Endodermal cell (in vitro differentiated cells): Measurements from ENCODE around the gene KRT83. TPM values are rescaled to one million over a fixed set of nuclear protein-coding genes. Genes with fewer than 3 reads are reported as not detected.

Experiments used
- DNase-seq: peaks from one replicate; pipeline ENCODE4 v3.0.0-alpha.2; 2017
- H3K27ac ChIP-seq: 2 replicates; pipeline ENCODE4 v1.5.1; 2013; ENCODE audit warnings: mild to moderate bottlenecking, low read depth, low read length, moderate library complexity
- H3K27me3 ChIP-seq: 2 replicates; pipeline ENCODE4 v1.6.1; 2013; ENCODE audit warnings: mild to moderate bottlenecking, low read length, moderate library complexity; ENCODE audit not compliant: insufficient read depth, control insufficient read depth, poor library complexity, severe bottlenecking
- H3K36me3 ChIP-seq: 2 replicates; pipeline ENCODE4 v1.7.0; 2013; ENCODE audit warnings: mild to moderate bottlenecking, low read length, moderate library complexity; ENCODE audit not compliant: control insufficient read depth, insufficient read depth
- H3K4me1 ChIP-seq: one replicate; pipeline ENCODE4 v1.7.0; 2013; ENCODE audit warnings: low read length; ENCODE audit not compliant: control insufficient read depth, insufficient read depth
- H3K4me3 ChIP-seq: 2 replicates; pipeline ENCODE4 v1.5.1; 2013; ENCODE audit warnings: mild to moderate bottlenecking, low read length, moderate library complexity
- H3K9ac ChIP-seq: 2 replicates; pipeline ENCODE4 v1.6.1; 2013; ENCODE audit warnings: mild to moderate bottlenecking, low read length, moderate library complexity; ENCODE audit not compliant: poor library complexity, severe bottlenecking; ENCODE audit errors: extremely low read depth
- H3K9me3 ChIP-seq: 2 replicates; pipeline ENCODE4 v1.6.1; 2013; ENCODE audit warnings: mild to moderate bottlenecking, low read length, moderate library complexity; ENCODE audit not compliant: control insufficient read depth
- H3K27ac Mint-ChIP-seq: 2 replicates; pipeline ENCODE4 v1.8.0; 2020; ENCODE audit warnings: mixed read lengths
- H3K27me3 Mint-ChIP-seq: 2 replicates; pipeline ENCODE4 v1.8.0; 2021; ENCODE audit warnings: mild to moderate bottlenecking, mixed read lengths; ENCODE audit not compliant: insufficient read depth
- H3K36me3 Mint-ChIP-seq: 2 replicates; pipeline ENCODE4 v1.8.0; 2020; ENCODE audit warnings: low read depth, mixed read lengths
- H3K4me1 Mint-ChIP-seq: 2 replicates; pipeline ENCODE4 v1.8.0; 2020; ENCODE audit warnings: mixed read lengths
- H3K4me3 Mint-ChIP-seq: 2 replicates; pipeline ENCODE4 v1.8.0; 2020; ENCODE audit warnings: mild to moderate bottlenecking, moderate library complexity, mixed read lengths
- H3K9me3 Mint-ChIP-seq: 2 replicates; pipeline ENCODE4 v1.8.0; 2020; ENCODE audit warnings: mild to moderate bottlenecking, mixed read lengths
- WGBS, 2 experiments: methylation state at CpG; one replicate each; pipeline versions ENCODE4 v1.1.5 to v1.1.7; 2013; ENCODE audit warnings: missing lambda C conversion rate in 2 of 2, mixed read lengths in 1 of 2; ENCODE audit not compliant: insufficient coverage in 1 of 2, insufficient read length in 1 of 2; 5-methylcytosine and 5-hydroxymethylcytosine counted together
- total RNA-seq, 2 donors: library from RNA; stranded (reverse); fragmentation: NEBNext Ultra II Directional in 1 of 2; extraction: Animal tissue kit (Norgen Biotek cat#: 25700) in 1 of 2; gene quantifications; 2 replicates in 1 of 2; 3 replicates in 1 of 2; pipeline ENCODE4 v1.2.1, GENCODE V29; 2021
- TF ChIP-seq, protein P1 (sequence below): fragments of 200-600 bp; sonication (generic); conservative IDR thresholded peaks from 2 replicates; pipeline ENCODE4 v1.5.0; 2021; ENCODE audit warnings: antibody characterized with exemption, mild to moderate bottlenecking

KRT83 gene
- total RNA-seq, 2 donors from 2014 or later, result not detected

GRCh38 chr12:52270541-52271070 lies 50.6 kb downstream of the KRT83 start:
- Histone ChIP-seq H3K27me3 (peaks cover 11% of the 10 kb centered on the region), H3K27ac (no peak overlapping the region), H3K9ac (no peak overlapping the region), H3K36me3 (no peaks in the 10 kb centered on the region), H3K4me1 (no peaks in the 10 kb centered on the region), H3K9me3 (no peaks in the 10 kb centered on the region), H3K4me3 (no peak overlapping the region)
- no peaks in the 10 kb centered on the region for H3K36me3 Mint-ChIP-seq
- H3K4me3 Mint-ChIP-seq, result no peak overlapping the region
- DNase-seq, result peak; percentile 27
- H3K27me3 Mint-ChIP-seq, result peaks cover 25% of the 10 kb centered on the region
- 84 to 86% methylated on average over 3 to 6 of the region's 6 CpGs for WGBS, 2 experiments
- no peak overlapping the region for H3K27ac Mint-ChIP-seq
- no peaks in the 10 kb centered on the region for H3K9me3 Mint-ChIP-seq
- H3K4me1 Mint-ChIP-seq, result no peaks in the 10 kb centered on the region
- TF ChIP-seq, protein P1, sequence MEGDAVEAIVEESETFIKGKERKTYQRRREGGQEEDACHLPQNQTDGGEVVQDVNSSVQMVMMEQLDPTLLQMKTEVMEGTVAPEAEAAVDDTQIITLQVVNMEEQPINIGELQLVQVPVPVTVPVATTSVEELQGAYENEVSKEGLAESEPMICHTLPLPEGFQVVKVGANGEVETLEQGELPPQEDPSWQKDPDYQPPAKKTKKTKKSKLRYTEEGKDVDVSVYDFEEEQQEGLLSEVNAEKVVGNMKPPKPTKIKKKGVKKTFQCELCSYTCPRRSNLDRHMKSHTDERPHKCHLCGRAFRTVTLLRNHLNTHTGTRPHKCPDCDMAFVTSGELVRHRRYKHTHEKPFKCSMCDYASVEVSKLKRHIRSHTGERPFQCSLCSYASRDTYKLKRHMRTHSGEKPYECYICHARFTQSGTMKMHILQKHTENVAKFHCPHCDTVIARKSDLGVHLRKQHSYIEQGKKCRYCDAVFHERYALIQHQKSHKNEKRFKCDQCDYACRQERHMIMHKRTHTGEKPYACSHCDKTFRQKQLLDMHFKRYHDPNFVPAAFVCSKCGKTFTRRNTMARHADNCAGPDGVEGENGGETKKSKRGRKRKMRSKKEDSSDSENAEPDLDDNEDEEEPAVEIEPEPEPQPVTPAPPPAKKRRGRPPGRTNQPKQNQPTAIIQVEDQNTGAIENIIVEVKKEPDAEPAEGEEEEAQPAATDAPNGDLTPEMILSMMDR, result no peak

DNA sequence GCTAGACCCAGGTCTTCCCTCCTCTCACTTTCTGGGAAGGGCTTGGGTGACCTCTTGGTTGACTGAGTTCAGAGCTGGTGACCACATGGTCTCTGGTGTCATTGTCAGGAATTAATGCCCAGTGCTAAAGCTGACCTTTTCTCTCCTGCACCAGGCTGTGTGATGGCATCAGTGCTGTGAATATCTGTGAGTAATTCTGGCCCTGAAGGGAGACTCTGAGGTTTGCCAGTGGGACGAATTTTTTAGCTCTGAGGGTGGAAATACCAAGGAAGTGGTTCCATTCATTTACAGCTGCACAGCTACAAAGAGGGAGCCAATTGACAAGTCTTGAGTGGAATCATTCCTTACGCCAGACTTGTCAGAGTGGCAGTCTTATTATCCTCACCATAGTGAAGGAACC lies 53.0 kb downstream of the KRT83 start:
- no peaks in the 10 kb centered on the region for H3K4me1 ChIP-seq
- H3K4me3 ChIP-seq, result no peak overlapping the region
- Mint-ChIP-seq H3K9me3 (no peaks in the 10 kb centered on the region), H3K27ac (no peak overlapping the region), H3K36me3 (no peaks in the 10 kb centered on the region), H3K4me1 (no peaks in the 10 kb centered on the region), H3K4me3 (no peak overlapping the region), H3K27me3 (peaks cover 15% of the 10 kb centered on the region)
- no peaks in the 10 kb centered on the region for H3K36me3 ChIP-seq
- no peak overlapping the region for H3K9ac ChIP-seq
- 77 to 93% methylated on average over 2 of the region's 2 CpGs for WGBS, 2 experiments
- TF ChIP-seq, protein P1, result no peak
- no peak overlapping the region for H3K27ac ChIP-seq
- peaks cover 2% of the 10 kb centered on the region for H3K9me3 ChIP-seq
- DNase-seq, result peak; percentile 28
- peaks cover 4% of the 10 kb centered on the region for H3K27me3 ChIP-seq

- no peaks in the 10 kb centered on the region for H3K4me1 ChIP-seq
- H3K9ac ChIP-seq, result no peak overlapping the region
- Mint-ChIP-seq H3K36me3 (no peaks in the 10 kb centered on the region), H3K4me1 (no peaks in the 10 kb centered on the region), H3K4me3 (no peak overlapping the region), H3K27ac (no peak overlapping the region), H3K9me3 (peaks cover 4% of the 10 kb centered on the region), H3K27me3 (peaks cover 15% of the 10 kb centered on the region)
- no peak overlapping the region for H3K27ac ChIP-seq
- no peak overlapping the region for H3K4me3 ChIP-seq
- TF ChIP-seq, protein P1, result no peak
- 82 to 93% methylated on average over 1 to 3 of the region's 3 CpGs for WGBS, 2 experiments
- peaks cover 7% of the 10 kb centered on the region for H3K9me3 ChIP-seq
- DNase-seq, result no peak
- peaks cover 4% of the 10 kb centered on the region for H3K27me3 ChIP-seq
- H3K36me3 ChIP-seq, result no peaks in the 10 kb centered on the region
These were observed 53.5 kb downstream of the KRT83 start for GRCh38 chr12:52267699-52268098.
